ENCODE data around the gene PHACTR1.
"Not testable (repeated sequence)": the region's sequence is repeated elsewhere in the genome, so short reads cannot be mapped to it uniquely, and the experiment has no call there.

PHACTR1 gene

DNA sequence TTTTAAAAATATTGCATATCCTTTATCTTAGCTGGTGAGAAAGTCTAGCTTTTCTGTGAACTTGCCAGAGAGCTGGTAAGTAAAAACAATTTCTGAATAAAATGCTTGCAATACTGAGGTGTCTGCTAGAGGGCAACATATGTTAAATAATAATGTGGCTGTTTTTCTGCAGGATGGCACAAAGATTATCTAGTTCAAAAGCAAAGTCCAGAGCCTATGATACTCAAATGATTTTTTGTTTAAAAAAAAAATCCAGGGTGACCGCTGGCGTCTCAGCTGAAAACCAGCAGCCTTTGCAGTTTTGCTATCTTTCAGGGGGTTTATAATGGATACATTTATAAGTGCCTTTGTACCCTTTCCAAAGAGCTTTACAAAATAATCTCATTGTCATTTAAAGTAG lies 194.9 kb downstream of the PHACTR1 start:
- DNase-seq, result peak; percentile 8 to 63

DNA sequence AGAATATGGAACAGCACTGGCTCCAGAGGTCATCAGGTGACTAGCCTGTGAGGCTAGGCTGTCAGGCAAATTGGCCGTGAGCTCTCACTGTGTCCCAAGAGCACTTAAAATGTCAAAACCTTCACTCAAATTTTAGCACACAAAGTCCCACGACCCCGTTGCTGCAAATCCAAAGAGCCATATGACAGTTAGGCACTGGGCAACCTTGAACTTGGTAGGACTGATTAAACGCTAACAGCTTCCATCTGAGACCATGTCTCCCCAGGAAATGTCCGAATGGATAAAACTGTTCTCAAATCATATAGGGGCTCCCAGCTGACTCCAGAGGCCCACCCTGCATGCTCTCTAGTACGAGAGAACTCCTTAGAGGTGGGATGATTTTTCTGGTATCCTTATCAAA lies 196.6 kb downstream of the PHACTR1 start:
- no peak for DNase-seq

DNA sequence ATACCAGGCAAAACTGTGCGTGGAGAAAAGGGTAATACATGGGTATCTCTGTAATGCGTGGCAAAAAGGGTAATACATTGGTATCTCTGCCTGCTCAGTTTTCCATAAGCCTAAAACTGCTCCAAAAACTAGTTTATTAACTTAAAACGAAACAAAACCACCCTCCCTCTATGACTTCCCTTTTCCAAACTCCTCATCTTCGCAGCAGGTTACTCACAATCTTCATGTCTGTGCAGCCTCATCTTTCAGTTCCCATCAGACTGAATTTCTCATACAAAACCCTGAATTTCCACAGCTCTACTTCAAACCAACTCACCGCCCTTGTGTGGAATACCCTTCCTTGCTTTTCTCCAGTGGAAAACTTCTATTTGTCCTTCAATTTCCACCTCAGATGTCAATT lies 199.4 kb downstream of the PHACTR1 start:
- no peak for DNase-seq

DNA sequence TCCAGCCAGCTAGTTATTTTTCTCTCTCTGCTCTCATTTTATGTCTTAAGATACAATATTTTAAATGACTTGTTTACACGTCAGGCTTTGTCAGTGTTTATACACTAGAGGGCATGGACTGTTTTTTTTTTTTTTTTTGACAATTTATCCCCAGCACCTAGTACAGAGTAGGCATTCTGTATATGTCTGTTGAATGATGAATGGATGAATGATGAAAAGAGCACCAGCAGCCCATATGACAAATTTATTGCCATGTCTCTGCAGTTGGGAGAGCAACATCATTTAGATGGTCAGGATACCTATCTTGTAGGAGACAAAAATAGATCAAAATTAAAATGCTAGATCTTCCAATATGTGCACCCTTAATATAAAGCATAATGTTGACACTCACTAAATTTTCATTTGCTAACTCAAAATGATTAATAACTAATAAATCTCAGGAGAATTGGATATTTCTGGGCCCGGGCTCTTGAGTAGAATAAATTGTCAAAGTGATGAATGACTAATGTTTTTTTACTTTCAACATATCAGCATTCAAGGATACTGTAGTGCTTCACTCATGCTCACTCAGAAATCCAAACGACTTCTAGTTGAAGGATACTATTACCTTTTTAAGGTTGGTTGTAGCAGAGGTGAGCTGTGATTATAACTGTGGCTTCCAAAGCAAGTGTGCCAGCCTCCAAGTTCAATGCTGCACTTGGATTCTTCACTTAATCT lies 200.0 kb downstream of the PHACTR1 start:
- DNase-seq, result no peak

DNA sequence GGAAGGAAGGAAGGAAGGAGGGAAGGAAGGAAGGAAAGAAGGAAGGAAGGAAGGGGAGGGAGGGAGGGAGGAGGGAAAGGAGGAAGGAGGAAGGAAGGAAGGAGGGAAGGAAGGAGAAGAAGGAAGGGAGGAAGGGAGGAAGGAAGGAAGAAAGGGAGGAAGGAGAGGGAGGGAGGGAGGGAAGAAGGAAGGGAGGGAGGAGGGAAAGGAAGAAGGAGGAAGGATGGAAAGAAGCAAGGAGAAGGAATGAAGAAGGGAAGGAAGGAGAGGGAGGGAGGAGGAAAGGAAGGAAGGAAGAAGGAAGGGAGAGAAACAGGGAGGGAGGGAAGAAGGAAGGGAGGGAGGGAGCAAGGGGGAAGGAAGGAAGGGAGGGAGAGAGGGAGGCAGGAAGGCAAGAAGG lies 204.9 kb downstream of the PHACTR1 start:
- no peak for DNase-seq

DNA sequence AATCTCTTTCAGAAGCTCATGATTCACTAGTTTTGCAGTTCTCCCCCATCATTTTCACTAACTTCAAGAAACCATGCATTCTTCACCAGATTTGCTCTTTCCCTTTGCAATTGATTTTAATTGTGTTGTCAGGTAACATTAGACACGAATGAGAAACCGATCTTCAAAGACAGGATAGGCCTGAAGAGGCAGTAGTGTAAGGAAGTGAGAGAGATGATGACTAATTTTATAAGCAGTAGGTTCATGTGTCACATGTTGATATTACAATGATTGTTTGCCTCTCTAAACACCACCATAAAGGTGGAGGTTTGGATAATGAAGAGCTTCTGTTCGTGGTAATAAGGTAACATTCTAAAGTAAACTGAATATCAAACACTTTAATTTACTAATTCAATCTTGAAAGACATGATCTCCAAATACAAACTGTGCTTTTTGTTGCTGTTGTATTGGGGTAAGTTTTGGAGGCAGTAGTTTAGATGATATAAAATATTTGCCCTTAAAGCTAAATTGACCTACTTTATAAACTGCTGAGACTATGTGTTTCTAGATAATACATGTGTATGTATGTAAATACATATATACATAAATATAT lies 207.2 kb downstream of the PHACTR1 start:
- no peak for DNase-seq

DNA sequence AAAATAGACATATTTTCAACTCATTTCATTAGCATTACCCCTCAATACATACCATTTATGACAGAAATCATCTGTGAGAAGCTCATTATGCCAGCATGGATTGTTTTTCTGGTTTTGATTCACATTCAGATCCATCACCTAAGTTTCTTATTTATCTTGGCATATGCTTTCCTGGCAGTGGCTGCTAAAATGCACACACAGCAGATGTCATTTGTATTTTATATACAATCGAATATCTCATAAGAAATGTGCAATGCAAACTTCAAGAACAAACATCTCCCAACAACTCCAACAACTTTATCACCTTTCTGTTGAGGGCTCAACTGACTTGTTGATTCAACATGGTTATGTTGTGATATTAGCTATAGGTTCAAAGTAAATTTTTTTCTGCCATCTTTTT lies 208.3 kb downstream of the PHACTR1 start:
- DNase-seq, result peak in 1 of 2 experiments; percentile 21

DNA sequence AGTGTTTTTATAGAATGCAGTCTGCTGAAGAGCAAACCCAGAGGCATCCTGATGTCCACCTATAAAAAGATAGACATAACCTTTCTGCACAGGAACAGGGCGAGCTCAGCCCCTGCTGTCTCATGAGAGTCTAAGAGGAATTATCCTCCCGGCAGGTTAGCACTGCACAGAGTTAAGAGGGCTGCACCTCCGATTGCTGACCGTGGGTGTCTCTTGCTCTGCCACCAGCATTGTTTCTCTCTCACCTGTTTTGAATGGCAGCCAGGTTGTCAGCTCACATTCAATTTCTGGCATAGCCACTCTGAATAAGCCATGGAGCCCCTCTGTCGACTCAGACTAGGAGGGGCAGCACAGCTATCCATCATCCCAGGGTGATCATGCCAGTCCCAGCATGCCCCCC lies 211.2 kb downstream of the PHACTR1 start:
- DNase-seq, result no peak

DNA sequence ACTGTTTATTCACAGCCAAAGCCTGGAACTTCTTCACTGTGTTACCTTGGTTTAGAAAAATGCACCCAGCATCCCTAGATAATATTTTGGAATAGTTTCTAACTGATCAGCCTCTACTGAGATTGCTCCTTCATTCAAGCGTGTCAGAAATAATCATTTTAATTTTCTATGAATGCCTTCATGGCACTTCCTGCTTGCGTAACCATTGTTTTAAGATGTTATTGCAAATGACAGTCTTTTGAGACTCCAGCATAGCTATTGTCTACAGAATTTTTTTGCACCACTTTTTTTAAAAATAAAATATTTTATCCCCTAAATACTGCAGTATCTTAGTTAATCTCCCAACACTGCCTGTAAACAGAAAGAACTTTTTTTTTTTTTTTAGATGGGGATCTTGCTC lies 213.1 kb downstream of the PHACTR1 start:
- no peak for DNase-seq

DNA sequence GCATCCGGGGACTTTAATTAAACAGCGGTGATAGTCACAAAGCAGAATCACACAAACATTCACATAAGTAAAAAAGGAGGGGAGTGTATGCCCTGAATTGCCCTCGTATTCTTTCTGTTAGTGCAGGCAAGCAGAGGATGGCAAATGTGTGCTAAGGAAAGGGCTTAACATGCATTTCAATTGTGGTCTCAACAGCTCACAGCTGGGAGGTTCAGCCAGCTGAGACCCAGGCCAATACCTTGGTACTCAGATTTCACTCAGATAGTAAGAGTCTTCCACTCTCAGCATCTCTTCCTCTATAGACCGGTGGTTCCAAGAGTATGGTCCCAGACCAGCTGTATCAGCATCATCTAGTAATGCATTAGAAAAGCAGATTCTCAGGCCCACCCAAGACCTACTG lies 215.1 kb downstream of the PHACTR1 start:
- DNase-seq, result no peak

DNA sequence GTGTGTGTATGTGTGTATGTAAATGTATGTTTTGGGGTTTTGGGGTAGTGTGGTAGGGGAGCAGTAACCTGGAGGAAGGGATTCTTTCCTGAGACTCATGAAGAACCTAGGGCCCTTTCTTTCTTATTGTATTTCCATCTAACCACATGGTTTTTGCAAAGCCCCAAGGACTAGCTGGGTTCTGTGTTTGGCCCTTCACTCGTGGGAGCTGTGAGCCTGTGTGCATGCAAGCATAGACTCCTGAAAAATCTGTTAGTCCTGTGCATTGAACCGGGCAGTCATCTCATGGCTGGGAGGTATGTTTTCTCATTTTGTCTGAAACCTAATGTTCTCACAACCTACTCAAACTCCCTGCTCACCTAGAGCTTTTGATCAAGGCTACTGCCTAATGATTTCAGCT lies 219.1 kb downstream of the PHACTR1 start:
- no peak for DNase-seq

DNA sequence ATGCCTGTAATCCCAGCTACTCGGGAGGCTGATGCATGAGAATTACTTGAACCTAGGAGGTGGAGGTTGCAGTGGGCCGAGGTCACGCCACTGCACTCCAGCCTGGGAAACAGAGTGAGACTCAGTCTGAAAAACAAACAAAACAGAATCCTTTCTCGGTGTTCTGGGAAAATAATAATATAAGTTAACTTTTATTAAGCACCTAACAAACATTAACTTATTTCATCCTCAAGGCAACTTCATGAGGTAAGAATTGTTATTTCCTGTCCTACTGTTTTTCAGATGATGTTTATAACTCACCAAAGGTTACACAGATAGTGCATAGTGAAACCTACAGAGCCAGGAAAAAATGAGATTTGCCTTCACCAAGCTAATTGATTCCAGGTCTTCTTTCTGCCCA lies 221.4 kb downstream of the PHACTR1 start:
- no peak for DNase-seq

DNA sequence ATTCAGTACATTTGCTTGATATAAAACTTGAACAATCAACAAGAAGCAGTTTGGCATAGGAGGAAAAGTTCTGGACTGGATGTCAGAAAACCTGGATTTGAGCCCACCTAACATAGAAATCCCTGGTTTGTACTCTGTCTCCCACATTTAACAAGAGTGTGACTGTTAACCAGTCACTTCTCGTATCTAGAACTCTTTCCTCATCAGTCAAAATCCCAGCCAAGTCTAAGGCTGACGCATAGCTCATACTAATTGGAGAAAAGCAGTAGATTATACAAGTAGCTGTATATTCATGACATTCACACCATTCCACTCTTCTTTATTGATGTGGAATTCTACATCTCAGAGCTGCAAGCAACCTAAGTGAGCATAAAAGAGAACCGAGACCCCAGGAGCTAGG lies 222.7 kb downstream of the PHACTR1 start:
- no peak for DNase-seq

DNA sequence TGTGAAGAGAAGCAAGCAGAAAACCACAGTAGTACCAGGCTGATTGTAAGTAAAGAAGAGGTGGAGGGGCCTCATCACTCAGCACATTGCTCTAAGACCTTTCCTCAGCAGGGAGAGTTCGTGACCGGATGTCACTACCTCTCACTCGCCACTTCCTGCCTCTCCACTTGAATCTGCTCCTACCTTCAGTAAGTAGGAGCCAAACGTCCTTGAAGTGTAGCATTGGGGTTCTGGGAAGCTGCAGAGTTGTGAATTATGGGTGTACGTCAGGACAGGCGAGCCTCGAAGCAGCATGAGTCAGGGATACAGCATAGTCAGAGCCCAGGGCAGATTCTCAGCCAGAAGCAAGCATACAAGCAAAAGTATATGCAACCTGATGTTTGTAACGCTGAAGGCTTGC lies 224.9 kb downstream of the PHACTR1 start:
- DNase-seq, result no peak

DNA sequence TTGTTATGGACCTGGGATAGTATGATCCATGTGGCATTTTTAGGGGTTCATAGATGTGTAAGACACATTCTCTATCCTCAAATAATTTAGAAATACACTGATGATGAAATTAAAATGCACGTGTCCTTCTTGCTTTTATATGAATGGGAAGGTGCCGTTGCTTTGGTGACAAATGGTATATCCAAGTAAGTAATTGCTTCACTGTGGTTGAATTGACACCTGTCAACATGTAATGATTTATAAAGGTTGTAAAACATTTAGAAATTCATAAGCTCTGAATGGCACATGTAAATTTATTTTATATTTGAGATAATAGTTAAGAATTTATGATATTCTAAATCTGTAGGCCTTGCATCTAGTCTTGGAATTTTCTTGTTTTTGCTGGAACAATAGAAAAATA lies 227.0 kb downstream of the PHACTR1 start:
- no peak for DNase-seq

DNA sequence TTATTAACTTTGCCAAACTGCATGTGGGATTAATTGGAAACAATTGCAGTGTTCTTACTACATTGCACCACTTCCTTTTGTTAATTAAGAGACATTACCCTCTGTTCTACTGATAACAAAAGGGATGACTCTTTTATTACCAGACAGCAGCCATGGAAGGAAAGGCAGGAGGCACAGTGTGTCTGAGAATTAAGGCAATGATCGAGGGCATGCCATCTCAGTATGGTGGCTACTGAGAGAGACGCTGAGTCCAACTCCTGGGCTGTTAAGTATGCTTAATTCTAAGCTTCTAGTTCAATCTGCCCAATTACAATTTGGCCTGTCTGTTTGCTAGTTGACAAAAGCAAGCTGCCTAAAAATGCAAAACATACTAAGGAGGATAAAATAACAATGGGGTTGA lies 227.4 kb downstream of the PHACTR1 start:
- no peak for DNase-seq

DNA sequence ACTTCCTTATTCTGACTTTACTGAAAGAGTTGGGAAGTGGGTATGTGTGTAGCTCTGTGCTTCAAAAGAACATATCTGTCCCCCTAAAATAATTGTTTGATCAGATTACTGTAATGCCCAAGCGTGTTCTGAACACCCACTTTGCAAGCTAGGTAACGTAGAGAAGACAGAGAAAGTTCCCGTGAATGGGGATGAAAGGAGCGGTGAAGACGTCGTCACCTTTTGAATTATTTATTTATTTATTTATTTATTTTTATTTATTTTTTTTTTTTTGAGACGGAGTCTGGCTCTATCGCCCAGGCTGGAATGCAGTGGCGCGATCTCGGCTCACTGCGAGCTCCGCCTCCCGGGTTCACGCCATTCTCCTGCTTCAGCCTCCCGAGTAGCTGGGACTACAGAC lies 228.0 kb downstream of the PHACTR1 start:
- not testable (repeated sequence) for DNase-seq

DNA sequence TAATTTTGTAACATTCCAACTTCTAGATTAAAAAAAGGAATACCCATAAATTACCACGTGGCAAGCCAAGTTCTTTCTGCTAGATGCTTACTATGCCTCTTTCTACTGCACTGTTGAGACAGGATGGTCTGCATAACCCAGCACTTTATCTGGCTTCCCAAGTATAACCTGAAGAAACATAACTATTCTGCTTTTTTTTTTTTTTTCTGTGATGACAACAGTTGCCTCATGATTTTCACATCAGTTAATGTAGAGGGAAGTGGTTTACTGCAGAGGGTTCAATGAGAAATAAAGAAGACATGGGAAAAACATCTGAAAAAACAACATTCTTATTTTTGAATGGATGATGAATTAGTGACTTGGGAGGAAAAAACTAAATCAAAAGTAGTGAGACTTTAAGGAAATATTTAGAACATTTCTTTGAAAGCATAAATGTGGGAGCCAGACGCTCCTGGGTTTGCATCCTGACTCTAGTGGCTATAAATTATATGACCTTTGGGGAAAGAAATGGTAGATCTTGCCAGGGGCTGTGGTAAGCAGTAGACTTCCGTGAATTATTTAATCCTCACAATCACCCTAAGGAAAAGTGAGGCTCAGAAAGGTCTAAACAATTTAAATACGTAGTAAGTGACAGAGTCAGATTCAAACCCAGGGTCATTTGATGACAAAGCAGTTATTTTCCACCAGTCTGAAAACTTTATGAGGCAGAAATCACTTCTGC lies 230.7 kb downstream of the PHACTR1 start:
- DNase-seq, result no peak

DNA sequence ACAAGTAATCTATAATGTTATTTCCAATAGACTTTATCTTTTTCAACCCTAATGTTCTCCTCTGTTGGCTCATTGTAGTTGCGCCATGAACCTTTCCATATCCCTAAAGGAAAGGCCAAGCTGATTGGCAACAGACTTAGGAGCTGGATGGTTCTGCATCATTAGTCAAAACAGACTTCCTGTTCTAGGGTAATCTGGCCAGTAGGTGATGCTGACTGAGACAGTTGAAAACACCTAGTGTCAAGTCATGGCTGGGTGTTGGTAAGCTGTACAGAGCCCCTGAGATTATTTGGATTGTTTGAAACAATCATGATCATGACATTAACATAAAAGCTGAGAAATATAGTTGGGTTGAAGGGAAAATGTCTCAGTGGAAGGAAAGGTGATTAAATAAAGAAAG lies 231.4 kb downstream of the PHACTR1 start:
- DNase-seq, result no peak

DNA sequence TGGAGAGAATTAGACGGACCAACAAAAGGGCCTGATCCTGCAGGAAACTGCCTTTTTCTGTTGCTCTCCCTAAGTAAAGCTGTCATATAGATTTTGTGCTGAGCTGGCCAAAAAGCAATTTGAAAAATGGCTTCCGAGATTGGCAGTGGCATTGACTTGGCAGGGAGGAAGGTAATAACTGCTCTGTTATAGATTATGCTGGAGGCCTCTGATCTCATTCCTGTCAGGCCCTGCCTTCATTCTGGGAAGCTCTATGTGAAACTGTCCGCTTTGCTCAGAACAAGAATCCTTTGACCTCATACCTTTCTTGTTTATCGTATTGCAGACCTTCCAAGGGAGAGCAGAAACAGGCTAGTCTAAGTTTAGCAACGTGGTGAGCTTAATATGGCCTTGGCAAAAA lies 234.4 kb downstream of the PHACTR1 start:
- peak; percentile 36 to 62 for DNase-seq

DNA sequence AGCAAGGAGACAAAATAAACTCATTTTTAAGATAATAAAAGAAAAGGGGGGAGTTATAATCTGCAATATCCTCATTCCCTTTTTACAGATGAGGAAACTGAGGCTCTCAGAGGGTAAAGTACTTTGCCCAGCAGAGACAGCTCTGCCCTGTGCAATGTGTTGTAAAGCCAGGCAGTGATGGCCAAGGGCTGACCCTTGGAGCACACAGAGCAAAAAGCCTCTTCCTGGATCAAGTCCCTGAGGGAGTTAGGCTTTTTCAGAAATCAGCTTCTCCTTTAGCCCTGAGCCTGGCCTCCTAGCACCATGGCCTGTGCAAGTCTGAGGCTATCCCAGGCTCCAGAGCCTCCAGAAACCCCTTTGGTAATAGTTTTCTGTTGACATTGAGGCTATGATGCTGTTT lies 234.8 kb downstream of the PHACTR1 start:
- no peak for DNase-seq

DNA sequence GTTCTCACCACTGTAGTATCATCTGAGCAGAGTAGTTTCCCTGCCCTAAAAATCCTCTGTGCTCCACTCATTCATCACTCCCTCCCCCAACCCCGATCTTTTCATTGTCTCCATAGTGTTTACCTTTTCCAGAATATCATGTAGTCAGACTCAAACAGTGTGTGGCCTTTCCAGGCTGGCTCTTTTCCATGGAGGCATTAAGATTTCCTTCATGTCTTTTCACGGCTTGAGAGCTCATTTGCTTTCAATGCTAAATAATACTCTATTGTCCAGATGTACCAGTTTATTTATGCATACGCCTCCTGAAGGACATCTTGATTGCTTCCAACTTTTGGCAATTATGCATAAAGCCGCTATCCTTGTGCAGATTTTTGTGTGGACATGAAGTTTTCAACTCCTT lies 235.8 kb downstream of the PHACTR1 start:
- DNase-seq, result no peak

DNA sequence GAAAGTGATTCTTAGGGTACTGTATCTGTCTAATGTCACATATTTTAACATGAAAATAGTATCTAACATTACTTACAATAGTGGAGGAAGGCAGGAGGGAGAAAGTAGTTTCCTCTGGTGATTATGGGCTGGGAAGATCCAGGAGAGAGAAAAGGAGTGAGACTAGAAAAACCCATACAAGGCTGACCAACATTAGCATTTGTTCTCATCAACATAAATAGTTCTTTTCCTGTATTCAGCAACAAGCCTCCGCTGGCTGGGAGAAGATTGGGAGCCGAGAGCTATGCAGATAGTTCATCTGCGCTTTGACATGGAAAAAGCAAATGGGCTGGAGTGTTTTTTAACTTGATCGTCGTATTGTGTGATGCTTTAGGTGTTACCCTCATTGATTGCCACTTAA lies 239.4 kb downstream of the PHACTR1 start:
- no peak for DNase-seq

DNA sequence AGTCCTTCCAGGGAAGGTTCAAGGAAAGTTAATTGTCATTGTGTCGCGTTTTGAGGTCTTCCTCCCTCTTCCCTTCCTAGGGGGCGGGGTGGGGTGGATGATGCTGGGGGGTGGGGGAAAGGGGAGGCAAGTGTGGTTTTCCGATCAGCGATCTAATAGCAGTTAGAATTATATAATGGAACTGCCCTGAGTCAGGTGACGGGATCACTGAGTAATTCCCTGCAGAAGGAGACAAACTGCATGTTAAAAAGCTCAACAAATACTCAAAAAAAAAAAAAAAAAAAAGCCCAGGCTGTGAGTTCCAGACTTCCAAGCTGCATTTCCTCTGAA lies 240.4 kb downstream of the PHACTR1 start:
- no peak for DNase-seq
